HK-2 (cell line): Measurements from ENCODE around the gene CYFIP1.

Source experiments
- DNase-seq: peaks from one replicate; pipeline ENCODE4 v3.0.0-alpha.2; 2018; ENCODE audit not compliant: unreplicated experiment

CYFIP1 gene

DNA sequence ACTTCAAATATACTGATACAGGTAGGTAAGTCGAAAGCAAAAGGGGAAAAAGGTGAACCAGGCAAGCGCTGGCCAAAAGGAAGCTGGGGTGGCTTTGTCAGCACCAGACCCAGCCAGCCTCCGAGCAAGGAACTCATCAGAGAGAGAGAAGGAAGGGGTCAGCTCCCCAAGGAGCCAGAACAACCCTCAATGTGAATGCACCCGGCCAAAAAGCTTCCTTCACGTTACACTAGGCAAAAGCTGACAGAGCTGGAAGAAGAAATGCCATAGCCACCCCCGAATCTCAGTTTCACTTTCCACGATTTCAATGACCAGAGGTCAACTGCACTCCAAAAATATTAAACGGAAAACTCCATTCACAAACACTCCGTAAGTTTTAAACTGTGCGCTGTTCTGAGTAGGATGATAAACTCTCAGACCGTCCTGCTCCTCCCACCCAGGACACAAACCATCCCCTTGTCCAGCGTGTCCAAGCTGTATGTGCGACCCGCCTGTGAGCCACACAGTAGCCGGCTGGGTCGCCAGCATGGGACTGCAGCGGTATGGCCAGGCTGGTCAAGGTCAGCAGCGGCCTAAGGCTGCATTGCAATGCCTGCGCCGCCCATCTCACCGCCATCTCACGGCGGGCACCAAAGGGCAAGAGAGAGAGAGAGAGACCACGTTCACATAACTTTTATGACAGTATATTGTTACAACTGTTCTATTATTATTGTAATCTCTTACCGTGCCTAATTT lies 29.7 kb downstream of the CYFIP1 start:
- no peak for DNase-seq

- DNase-seq: no peak
These were observed 31.1 kb downstream of the CYFIP1 start for GRCh38 chr15:22949074-22949547.

DNA sequence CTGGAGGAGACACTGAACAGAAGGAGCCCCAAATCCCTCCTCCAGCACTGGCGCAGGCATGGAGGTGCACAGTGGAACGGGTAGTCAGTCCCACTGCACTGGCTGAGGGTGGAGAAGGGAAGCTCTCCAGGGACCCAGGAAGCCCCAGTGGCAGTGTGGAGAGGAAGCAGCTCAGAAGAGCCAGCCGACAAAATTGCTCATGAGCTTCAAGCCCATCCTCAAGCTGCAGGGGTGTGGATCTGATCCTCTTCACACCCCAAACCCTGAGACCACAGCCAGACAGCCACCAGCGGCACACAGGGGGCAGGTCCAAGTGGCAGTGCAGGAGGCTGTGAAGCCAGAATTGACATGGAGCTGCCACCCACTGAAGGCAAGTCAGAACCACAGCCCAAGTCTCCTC lies 32.1 kb downstream of the CYFIP1 start:
- no peak for DNase-seq

DNA sequence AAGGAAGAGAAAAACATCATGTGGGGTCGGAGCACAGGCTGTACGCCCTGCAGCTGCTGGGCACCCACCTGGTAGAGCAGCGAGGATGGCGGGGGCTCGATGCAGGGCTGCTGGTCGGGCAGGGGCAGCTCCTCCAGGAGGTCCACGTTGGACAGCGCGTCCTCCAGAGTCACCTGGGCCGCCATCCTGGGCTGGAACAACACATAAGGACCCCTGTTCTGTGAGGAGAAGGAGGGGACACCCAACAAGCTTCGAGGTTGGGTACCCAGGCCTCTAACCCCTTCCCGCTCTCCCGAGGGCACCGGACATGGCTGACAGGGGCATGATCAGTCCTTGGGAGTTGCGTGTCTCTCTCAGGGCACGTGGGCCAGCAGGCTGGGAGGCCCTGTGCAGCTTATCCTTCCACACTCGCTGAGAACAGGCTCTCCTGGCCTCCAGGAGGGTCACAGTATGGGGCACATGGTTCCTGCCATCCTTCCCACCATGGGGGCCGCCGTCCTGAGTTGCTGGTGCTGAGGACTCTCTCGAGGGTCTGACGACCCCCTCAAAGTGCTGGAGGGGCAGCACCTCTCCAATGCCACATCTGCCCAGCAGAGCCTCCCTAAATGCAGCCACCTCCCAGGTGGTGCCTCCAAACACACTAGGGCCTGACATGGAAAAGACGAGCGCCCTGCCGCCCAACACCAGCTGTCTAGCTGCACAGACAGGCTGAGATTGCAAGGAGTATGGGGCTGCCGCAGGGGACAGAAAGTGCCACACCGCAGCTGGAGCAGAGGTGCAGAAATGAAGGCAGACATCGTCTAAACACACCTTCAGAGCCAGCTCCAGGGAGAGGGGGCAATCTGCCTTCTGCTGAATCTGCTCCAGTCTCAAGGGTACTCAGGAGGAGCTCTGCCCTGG lies 32.8 kb downstream of the CYFIP1 start:
- DNase-seq: no peak

GRCh38 chr15:22945071-22945470 lies 35.1 kb downstream of the CYFIP1 start:
- DNase-seq: no peak

DNA sequence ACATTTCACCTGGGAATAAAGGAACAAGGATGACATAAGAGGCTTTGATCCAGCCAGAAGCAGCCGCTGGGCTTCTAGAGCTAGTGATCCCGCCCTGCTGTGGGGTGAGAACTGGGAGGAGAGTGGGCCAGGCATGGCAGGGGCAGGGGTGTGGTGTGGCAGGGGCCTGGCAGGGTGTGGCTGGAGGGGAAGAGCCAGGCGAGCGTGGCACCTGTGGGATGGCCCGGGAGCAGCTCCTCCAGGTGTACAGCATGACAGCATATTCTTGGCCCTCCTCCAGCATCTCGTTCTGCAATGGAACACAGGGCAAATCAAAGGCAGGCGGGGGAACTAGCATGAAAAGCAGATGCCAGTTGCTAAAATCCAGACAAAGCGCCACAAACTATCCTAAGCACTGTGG lies 35.5 kb downstream of the CYFIP1 start:
- DNase-seq: no peak

- no peak for DNase-seq
These were observed 37.3 kb downstream of the CYFIP1 start for GRCh38 chr15:22942877-22943276.

DNA sequence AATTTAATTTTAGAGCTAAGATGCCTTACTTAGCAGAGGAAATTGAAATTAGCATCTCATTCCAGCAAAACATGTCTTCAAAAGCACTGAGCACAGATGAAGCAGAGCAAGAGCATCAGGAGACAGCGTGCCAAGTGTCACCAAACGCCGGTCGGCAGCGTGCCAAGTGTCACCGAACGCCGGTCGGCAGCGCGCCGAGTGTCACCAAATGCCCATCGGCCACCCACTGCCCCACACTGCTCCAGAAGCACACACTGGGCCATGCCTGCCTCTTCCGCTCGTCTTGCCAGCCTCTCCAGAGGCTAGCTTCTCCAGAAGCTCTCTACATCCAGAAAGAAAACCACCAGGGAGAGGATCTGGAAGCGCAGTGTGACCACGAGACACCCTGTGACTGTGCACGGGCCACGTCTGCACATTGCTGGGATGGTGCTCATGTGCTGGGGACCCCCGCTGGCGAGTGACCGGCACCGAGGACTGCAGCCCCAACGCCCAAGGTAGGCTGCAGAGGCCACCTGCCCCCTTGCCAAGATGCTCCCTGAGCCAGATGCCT lies 37.8 kb downstream of the CYFIP1 start:
- DNase-seq: no peak

- DNase-seq: no peak
These were observed 39.0 kb downstream of the CYFIP1 start for GRCh38 chr15:22941179-22941578.

DNA sequence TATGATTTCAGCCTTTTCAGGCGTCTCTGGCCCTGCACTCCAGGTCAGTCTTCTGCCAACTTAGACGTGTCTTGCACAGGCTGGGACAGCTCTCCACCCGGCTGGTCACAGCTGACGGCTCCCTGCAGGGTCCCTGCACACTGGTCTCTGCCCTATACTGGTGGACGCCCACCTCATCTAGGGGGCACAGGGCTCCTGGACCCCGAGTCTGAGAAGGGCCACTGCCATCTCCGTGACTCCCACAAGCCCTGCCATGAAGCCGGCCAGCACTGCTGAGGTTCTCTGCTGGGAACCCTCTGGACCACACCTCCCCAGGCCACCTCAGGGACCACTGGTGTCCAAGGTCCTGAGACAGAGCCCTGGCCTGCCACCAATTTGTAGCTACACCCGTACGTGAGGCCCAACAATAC lies 40.5 kb downstream of the CYFIP1 start:
- DNase-seq: no peak

GRCh38 chr15:22939051-22939450 lies 41.1 kb downstream of the CYFIP1 start:
- DNase-seq: no peak

DNA sequence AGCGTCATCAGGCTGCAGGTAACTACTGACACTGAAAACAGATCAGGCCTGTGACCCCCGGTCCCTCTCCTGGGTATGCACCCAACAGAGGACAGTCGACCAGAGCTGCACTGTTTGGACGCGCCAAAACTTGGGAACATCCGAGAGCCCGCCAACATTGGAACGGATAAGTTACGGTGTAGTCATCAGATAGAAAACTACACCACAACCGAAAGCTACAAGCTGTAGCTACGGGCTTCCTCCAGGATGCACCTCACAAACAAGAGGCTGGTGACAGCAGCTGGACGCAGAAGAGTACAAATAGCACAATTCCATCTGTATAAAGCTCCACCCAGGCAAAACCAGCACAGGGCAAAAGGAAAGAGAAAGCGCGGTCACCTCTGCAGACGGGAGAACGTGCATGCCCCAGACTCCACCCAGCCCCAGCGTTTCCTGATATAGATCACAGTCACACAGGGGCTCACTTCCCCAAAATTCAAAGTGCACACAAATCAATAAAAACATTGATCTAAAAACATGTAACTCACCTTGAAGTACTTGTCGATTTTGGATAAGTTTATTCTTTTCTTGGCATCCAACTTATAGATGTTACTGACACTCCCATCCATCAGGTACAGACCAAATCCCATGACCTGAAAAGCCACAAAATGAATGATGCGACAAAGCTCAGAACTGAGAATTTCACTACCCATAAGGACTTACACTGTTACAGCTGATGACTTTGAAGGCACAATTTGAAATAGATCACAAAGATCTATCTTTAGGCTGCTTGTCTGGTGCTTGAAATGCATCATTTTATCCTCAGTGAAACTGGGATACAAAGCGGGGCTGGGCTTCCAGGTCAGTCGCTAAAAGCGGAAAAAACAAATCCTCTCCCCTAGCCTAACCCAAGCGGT lies 43.3 kb downstream of the CYFIP1 start:
- no peak for DNase-seq

DNA sequence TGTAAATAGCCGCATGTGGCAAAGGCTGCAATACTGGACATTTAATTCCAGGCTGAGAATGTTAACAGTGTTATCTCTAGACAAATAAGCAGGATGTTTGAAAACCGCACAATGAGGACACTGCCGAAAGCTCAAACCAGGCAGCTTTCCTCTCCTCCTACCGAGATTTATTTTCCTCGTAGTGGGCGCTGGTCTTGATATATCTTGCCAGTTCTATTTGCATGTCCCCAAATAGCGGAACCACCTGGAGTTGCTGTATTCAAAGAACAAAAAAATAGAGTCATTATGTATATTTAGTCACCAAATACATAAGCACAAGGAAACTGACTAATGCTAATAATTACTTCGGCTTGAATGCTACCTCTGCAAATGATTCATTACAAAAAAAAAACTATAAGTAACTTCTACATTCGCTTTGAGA lies 46.5 kb downstream of the CYFIP1 start:
- no peak for DNase-seq

- no peak for DNase-seq
These were observed 48.2 kb downstream of the CYFIP1 start for GRCh38 chr15:22931784-22932536.

DNA sequence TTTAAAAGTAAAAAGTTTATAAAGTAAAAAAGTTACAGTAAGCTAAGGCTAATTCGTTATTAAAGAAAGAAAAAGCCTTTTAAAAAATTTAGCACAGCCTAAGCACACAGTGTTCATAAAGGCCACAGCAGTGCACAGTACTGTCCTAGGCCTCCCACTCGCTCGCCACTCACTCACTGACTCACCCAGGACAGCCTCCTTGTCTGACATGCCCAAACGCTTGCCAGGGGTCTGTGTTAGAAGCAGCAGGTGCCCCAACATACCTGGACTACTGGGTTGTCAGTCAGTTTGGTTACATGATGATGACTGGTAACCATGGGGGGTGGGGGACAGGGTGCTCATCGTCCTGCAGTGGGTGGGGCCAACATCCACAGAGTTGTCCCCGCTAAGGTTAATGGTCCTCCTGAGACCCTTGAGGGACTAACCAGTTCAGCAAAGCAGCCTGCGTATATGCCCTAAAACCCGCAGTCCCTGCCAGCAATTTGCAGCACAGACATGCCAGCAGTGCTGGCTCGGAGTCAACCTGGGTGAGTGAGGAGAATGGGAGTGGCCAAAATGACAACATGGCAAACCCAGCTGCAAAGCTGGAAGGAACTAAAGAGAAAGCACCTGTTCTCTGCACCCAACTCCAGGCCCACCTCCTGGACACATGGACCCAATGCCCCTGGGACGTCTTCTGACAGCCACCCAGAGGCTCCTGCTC lies 49.2 kb downstream of the CYFIP1 start:
- DNase-seq: no peak

GRCh38 chr15:22927761-22928160 lies 52.4 kb downstream of the CYFIP1 start:
- DNase-seq: no peak

DNA sequence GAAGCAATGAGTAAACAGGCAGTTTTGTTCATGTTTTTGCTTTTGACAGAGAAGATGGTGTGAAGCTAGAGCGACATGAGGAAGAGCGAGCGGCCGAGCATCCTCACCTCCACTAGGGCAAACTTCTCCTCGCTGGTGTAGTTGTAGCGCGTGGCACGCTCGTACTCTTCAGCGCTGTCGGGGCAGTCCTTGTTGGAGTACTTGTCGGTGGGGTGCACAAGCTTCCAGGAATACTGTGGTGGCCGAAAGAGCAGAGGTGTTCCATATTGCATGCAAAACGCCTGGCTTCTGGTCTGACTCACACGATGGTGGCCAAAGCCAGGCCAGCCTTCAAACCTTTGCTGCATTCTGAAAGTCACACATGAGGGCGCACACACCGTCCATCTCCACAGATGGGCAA lies 54.3 kb downstream of the CYFIP1 start:
- DNase-seq: no peak

GRCh38 chr15:22922003-22922402 lies 58.2 kb downstream of the CYFIP1 start:
- DNase-seq: no peak

- no peak for DNase-seq
These were observed 61.0 kb downstream of the CYFIP1 start for GRCh38 chr15:22919171-22919570.

DNA sequence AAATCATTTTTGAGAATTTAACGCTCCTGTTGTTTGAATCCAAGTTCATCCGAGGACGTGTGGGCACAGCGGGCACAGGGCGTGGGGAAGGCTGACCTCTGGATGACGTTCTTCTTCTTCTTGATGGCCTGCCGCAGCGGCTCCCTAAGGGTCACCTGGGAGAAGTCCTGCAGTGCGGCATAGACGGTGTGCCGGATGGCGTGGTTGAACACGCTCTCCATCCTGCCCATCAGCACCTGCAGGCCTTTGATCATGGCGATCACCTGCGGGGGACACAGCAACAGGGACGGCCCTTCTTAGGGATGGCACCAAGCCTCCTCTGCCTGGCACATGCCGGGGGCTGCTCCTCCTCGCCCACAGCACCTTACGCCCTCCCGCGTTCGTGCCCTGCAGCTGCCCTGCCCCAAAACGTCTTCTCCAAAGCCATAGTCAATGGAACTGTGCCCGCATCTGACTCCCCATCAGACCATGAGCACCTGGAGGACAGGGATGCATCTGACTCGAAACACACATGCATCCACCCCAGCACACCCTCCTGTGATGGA lies 61.5 kb downstream of the CYFIP1 start:
- no peak for DNase-seq
